ENCODE results near the gene SLC7A6.

Gene SLC7A6

DNA sequence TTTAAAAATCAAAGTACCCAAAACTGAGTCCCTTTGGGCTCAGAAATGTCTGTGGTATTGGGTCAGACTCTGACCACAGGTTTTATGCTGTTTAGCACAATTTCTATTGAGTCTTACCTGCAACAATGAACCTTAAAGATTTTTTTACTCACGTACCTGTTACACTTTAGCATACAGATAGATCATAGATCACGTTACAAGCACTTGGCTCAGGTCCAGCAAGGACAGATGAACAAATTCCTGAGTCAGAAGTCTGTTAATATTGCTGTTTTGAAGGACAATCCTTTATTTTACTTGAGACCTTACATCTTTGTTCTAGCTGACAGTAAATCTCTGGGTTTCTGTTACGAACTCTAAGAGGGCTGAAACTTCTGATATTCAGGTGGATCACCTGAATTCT, 33.6 kb downstream of the SLC7A6 start:
- no peak overlapping the region for H3K9ac ChIP-seq (ENCODE audit: low read depth, low read length)
- H3K27me3 ChIP-seq (ENCODE audit: insufficient read depth, low read length, poor library complexity): no peaks in the 10 kb centered on the region
- no peak overlapping the region for H3K4me3 ChIP-seq (ENCODE audit: low read depth in 1 of 2, low read length in 2 of 2)
- peaks cover 31% of the 10 kb centered on the region; the same call in 1 of the 2 replicates for H3K79me2 ChIP-seq (ENCODE audit: insufficient read depth, low read length)
- H4K20me1 ChIP-seq (ENCODE audit: insufficient read depth, low read length): peaks cover 21% of the 10 kb centered on the region; the same call in 1 of the 2 replicates
- H3K4me2 ChIP-seq (ENCODE audit: insufficient read depth, low read length): no peak overlapping the region
- H3K27ac ChIP-seq (ENCODE audit: low read length): no peak overlapping the region
- TF ChIP-seq, protein P1, sequence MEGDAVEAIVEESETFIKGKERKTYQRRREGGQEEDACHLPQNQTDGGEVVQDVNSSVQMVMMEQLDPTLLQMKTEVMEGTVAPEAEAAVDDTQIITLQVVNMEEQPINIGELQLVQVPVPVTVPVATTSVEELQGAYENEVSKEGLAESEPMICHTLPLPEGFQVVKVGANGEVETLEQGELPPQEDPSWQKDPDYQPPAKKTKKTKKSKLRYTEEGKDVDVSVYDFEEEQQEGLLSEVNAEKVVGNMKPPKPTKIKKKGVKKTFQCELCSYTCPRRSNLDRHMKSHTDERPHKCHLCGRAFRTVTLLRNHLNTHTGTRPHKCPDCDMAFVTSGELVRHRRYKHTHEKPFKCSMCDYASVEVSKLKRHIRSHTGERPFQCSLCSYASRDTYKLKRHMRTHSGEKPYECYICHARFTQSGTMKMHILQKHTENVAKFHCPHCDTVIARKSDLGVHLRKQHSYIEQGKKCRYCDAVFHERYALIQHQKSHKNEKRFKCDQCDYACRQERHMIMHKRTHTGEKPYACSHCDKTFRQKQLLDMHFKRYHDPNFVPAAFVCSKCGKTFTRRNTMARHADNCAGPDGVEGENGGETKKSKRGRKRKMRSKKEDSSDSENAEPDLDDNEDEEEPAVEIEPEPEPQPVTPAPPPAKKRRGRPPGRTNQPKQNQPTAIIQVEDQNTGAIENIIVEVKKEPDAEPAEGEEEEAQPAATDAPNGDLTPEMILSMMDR (IDR thresholded peaks at IDR 0.05; ENCODE audit: borderline replicate concordance, extremely low read depth, low read length, poor library complexity, severe bottlenecking): no peak
- no peak for TF ChIP-seq EZH2 (IDR thresholded peaks at IDR 0.05; ENCODE audit: borderline replicate concordance, low read depth, low read length, severe bottlenecking)
- no peak for ATAC-seq (ENCODE audit: insufficient read depth, low read depth)
- H3K9me3 ChIP-seq (ENCODE audit: insufficient read depth, low read length, severe bottlenecking): no peaks in the 10 kb centered on the region
- DNase-seq: no peak
- peaks cover 95% of the 10 kb centered on the region for H3K36me3 ChIP-seq (ENCODE audit: insufficient read depth, low read length)
- no peak overlapping the region for H2AFZ ChIP-seq (ENCODE audit: low read depth, low read length)
- H3K4me1 ChIP-seq (ENCODE audit: insufficient read depth, low read length): no peaks in the 10 kb centered on the region

DNA sequence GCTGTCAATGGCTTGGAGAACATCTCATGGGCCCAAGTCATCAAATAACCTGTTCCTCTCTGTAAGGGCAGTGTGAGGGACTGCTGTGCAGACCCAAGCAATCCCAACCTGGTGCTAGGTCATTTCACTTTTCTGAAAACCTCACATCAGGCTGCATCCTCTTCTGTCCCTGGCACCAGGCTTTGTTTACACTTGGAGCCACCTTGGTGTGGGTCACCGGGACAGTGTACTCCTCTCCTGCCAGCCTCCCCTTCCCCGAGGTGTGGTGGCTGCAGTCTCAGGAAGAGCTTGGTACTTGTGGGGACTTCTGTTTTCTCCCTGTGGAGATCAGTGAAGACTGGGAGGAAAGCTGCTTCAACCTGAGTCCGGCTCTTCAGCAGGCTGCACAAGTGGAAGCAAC, 34.0 kb downstream of the SLC7A6 start:
- peaks cover 20% of the 10 kb centered on the region; the same call in 1 of the 2 replicates for H4K20me1 ChIP-seq (ENCODE audit: insufficient read depth, low read length)
- no peaks in the 10 kb centered on the region for H3K9me3 ChIP-seq (ENCODE audit: insufficient read depth, low read length, severe bottlenecking)
- TF ChIP-seq, protein P1 (IDR thresholded peaks at IDR 0.05; ENCODE audit: borderline replicate concordance, extremely low read depth, low read length, poor library complexity, severe bottlenecking): no peak
- TF ChIP-seq EZH2 (IDR thresholded peaks at IDR 0.05; ENCODE audit: borderline replicate concordance, low read depth, low read length, severe bottlenecking): no peak
- no peaks in the 10 kb centered on the region for H3K27me3 ChIP-seq (ENCODE audit: insufficient read depth, low read length, poor library complexity)
- DNase-seq (no peak), ATAC-seq (ENCODE audit: insufficient read depth, low read depth) (no peak)
- H2AFZ ChIP-seq (ENCODE audit: low read depth, low read length): no peak overlapping the region
- H3K9ac ChIP-seq (ENCODE audit: low read depth, low read length): no peak overlapping the region
- H3K4me1 ChIP-seq (ENCODE audit: insufficient read depth, low read length): no peaks in the 10 kb centered on the region
- H3K36me3 ChIP-seq (ENCODE audit: insufficient read depth, low read length): peaks cover 94% of the 10 kb centered on the region
- H3K4me2 ChIP-seq (ENCODE audit: insufficient read depth, low read length): no peak overlapping the region
- peaks cover 27% of the 10 kb centered on the region; the same call in 1 of the 2 replicates for H3K79me2 ChIP-seq (ENCODE audit: insufficient read depth, low read length)
- no peak overlapping the region for H3K27ac ChIP-seq (ENCODE audit: low read length)
- H3K4me3 ChIP-seq (ENCODE audit: low read depth in 1 of 2, low read length in 2 of 2): no peak overlapping the region

DNA sequence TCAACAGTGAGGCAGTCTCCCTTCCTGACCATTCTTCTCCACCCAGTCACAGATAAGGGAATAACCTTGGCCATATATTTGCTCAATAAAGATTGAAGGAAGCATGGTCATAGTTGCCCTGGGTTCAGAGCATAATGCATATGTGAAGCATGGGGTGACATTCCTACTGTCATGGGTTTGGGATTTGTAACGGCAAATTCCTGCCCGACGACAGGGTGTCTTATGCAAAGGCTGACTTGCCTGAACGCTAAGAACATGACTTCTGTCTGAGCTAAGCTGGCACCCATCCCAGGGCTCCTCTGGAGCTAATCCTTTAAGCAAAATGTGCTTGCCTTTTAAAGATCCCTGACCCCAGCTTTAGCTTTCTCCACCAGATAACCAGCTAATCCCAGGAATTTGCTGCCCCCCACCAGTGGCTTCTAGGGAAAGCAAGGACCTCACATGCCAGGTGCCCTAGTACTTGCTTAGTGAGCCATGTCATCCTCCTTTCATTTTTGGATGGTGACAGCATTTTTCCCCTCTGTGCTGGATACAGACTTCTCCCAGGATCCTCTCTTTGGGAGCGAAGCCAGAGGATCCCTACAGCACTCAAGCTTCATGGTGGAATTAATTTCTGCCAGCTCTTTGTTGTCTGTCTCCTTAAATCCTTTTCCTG, 34.7 kb downstream of the SLC7A6 start:
- no peak overlapping the region for H3K27ac ChIP-seq (ENCODE audit: low read length)
- ATAC-seq (ENCODE audit: insufficient read depth, low read depth): no peak
- H2AFZ ChIP-seq (ENCODE audit: low read depth, low read length): no peak overlapping the region
- DNase-seq: no peak
- no peaks in the 10 kb centered on the region for H3K4me1 ChIP-seq (ENCODE audit: insufficient read depth, low read length)
- H3K9me3 ChIP-seq (ENCODE audit: insufficient read depth, low read length, severe bottlenecking): no peaks in the 10 kb centered on the region
- no peak overlapping the region for H3K9ac ChIP-seq (ENCODE audit: low read depth, low read length)
- no peak overlapping the region for H3K4me2 ChIP-seq (ENCODE audit: insufficient read depth, low read length)
- H3K27me3 ChIP-seq (ENCODE audit: insufficient read depth, low read length, poor library complexity): no peaks in the 10 kb centered on the region
- peaks cover 94% of the 10 kb centered on the region for H3K36me3 ChIP-seq (ENCODE audit: insufficient read depth, low read length)
- H3K4me3 ChIP-seq (ENCODE audit: low read depth in 1 of 2, low read length in 2 of 2): no peak overlapping the region
- peaks cover 15% of the 10 kb centered on the region; the same call in 1 of the 2 replicates for H4K20me1 ChIP-seq (ENCODE audit: insufficient read depth, low read length)
- TF ChIP-seq, protein P1 (IDR thresholded peaks at IDR 0.05; ENCODE audit: borderline replicate concordance, extremely low read depth, low read length, poor library complexity, severe bottlenecking): no peak
- TF ChIP-seq EZH2 (IDR thresholded peaks at IDR 0.05; ENCODE audit: borderline replicate concordance, low read depth, low read length, severe bottlenecking): no peak
- peaks cover 27% of the 10 kb centered on the region; the same call in 1 of the 2 replicates for H3K79me2 ChIP-seq (ENCODE audit: insufficient read depth, low read length)

Data from DND-41 (cell line).